ENCODE measurements around the gene NOBOX.

DNA sequence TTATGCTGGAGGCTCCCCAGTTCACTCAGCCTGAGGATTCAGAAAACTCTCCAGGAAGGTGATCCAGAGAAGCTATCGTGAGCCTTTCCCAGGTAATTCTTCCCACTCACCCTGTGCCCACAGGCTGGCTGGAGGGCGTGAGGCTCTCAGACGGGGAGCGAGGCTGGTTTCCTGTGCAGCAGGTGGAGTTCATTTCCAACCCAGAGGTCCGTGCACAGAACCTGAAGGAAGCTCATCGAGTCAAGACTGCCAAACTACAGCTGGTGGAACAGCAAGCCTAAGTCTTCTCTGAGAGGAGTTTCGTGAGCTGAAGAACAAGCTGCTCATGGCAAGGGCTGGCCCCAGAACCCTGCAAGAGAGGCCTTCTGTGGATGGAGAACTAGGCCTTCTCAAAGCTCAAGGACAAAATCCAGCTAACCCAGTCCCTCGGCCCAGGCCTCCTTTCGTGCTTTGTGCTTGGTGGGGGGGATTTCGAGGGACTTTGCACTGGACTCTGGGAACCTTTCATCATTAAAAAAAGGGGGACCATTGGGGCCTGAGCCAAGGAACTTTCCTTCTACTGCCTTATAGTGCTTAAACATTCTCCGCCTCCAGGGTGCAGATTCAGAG lies 23.6 kb downstream of the NOBOX start:
- TF ChIP-seq POLR2AphosphoS5 (IDR thresholded peaks at IDR 0.05; ENCODE audit: low read length) (no peak), HDAC6 (IDR thresholded peaks at IDR 0.05; ENCODE audit: unreplicated experiment) (no peak), NBN (IDR thresholded peaks at IDR 0.05) (no peak), ELK1 (IDR thresholded peaks at IDR 0.05; ENCODE audit: low read depth, low read length) (no peak), SPI1 (IDR thresholded peaks at IDR 0.05; ENCODE audit: borderline replicate concordance, insufficient read depth, low read depth, low read length) (no peak), USF2 (IDR thresholded peaks at IDR 0.05; ENCODE audit: borderline replicate concordance, low read depth, low read length) (no peak), TCF3 (IDR thresholded peaks at IDR 0.05; ENCODE audit: borderline replicate concordance, insufficient read depth, low read depth, low read length) (no peak), CEBPB (IDR thresholded peaks at IDR 0.05; ENCODE audit: borderline replicate concordance in 1 of 2, low read depth in 2 of 2, low read length in 2 of 2) (no peak), RAD21 (IDR thresholded peaks at IDR 0.05; ENCODE audit: insufficient read depth, low read depth, low read length) (no peak), MAX (IDR thresholded peaks at IDR 0.05; ENCODE audit: low read depth, low read length) (no peak), CREM (IDR thresholded peaks at IDR 0.05; ENCODE audit: low read depth) (no peak)
- TF ChIP-seq, protein P1, sequence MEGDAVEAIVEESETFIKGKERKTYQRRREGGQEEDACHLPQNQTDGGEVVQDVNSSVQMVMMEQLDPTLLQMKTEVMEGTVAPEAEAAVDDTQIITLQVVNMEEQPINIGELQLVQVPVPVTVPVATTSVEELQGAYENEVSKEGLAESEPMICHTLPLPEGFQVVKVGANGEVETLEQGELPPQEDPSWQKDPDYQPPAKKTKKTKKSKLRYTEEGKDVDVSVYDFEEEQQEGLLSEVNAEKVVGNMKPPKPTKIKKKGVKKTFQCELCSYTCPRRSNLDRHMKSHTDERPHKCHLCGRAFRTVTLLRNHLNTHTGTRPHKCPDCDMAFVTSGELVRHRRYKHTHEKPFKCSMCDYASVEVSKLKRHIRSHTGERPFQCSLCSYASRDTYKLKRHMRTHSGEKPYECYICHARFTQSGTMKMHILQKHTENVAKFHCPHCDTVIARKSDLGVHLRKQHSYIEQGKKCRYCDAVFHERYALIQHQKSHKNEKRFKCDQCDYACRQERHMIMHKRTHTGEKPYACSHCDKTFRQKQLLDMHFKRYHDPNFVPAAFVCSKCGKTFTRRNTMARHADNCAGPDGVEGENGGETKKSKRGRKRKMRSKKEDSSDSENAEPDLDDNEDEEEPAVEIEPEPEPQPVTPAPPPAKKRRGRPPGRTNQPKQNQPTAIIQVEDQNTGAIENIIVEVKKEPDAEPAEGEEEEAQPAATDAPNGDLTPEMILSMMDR (IDR thresholded peaks at IDR 0.05 in 2 of 3, conservative IDR thresholded peaks at IDR 0.05 in 1 of 3; ENCODE audit: control insufficient read depth in 2 of 3, extremely low read depth in 1 of 3, insufficient read depth in 1 of 3, low read depth in 3 of 3, low read length in 3 of 3) = no peak
- TF ChIP-seq, protein P2, sequence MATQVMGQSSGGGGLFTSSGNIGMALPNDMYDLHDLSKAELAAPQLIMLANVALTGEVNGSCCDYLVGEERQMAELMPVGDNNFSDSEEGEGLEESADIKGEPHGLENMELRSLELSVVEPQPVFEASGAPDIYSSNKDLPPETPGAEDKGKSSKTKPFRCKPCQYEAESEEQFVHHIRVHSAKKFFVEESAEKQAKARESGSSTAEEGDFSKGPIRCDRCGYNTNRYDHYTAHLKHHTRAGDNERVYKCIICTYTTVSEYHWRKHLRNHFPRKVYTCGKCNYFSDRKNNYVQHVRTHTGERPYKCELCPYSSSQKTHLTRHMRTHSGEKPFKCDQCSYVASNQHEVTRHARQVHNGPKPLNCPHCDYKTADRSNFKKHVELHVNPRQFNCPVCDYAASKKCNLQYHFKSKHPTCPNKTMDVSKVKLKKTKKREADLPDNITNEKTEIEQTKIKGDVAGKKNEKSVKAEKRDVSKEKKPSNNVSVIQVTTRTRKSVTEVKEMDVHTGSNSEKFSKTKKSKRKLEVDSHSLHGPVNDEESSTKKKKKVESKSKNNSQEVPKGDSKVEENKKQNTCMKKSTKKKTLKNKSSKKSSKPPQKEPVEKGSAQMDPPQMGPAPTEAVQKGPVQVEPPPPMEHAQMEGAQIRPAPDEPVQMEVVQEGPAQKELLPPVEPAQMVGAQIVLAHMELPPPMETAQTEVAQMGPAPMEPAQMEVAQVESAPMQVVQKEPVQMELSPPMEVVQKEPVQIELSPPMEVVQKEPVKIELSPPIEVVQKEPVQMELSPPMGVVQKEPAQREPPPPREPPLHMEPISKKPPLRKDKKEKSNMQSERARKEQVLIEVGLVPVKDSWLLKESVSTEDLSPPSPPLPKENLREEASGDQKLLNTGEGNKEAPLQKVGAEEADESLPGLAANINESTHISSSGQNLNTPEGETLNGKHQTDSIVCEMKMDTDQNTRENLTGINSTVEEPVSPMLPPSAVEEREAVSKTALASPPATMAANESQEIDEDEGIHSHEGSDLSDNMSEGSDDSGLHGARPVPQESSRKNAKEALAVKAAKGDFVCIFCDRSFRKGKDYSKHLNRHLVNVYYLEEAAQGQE (IDR thresholded peaks at IDR 0.05; ENCODE audit: low read depth, low read length) = no peak
- TF ChIP-seq, protein P3, sequence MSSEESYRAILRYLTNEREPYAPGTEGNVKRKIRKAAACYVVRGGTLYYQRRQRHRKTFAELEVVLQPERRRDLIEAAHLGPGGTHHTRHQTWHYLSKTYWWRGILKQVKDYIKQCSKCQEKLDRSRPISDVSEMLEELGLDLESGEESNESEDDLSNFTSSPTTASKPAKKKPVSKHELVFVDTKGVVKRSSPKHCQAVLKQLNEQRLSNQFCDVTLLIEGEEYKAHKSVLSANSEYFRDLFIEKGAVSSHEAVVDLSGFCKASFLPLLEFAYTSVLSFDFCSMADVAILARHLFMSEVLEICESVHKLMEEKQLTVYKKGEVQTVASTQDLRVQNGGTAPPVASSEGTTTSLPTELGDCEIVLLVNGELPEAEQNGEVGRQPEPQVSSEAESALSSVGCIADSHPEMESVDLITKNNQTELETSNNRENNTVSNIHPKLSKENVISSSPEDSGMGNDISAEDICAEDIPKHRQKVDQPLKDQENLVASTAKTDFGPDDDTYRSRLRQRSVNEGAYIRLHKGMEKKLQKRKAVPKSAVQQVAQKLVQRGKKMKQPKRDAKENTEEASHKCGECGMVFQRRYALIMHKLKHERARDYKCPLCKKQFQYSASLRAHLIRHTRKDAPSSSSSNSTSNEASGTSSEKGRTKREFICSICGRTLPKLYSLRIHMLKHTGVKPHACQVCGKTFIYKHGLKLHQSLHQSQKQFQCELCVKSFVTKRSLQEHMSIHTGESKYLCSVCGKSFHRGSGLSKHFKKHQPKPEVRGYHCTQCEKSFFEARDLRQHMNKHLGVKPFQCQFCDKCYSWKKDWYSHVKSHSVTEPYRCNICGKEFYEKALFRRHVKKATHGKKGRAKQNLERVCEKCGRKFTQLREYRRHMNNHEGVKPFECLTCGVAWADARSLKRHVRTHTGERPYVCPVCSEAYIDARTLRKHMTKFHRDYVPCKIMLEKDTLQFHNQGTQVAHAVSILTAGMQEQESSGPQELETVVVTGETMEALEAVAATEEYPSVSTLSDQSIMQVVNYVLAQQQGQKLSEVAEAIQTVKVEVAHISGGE (CRISPR knock-in tag; IDR thresholded peaks at IDR 0.05) = no peak

Data from GM12878 (cell line).